SHP77 treated with DMSO at 0.1 percent for 48 hours (cell line): ENCODE measurements around the gene KRABD2.
"Not testable (repeated sequence)": the region's sequence is repeated elsewhere in the genome, so short reads cannot be mapped to it uniquely, and the experiment has no call there.

ENCODE experiments used
- DNase-seq: peaks from one replicate; lab custom pipeline; 2025; lab: John Stamatoyannopoulos, UW

The KRABD2 gene

GRCh38 chr17:8392674-8393469, 16.4 kb upstream of the KRABD2 start:
- no peak for DNase-seq

DNA sequence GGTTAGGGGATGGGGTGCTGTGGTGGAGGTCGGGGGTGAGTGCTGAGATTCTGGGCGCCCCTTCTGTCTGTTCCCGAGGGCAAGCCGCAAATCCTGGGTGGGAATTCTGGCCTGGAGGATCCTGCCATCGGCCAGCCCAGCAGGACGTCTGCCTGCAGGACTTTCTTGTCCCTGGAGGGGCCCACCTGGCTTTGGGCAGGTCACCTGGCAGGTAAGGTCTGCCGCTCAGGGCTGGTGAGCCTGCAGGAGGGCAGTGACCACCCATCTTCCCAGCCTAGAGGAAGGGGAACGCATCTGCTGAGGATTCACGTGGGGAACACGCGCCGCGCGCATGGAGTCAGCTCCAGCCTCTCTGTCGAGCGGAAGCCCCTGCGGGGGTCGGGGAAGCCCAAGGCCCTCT, 15.8 kb upstream of the KRABD2 start:
- no peak for DNase-seq

DNA sequence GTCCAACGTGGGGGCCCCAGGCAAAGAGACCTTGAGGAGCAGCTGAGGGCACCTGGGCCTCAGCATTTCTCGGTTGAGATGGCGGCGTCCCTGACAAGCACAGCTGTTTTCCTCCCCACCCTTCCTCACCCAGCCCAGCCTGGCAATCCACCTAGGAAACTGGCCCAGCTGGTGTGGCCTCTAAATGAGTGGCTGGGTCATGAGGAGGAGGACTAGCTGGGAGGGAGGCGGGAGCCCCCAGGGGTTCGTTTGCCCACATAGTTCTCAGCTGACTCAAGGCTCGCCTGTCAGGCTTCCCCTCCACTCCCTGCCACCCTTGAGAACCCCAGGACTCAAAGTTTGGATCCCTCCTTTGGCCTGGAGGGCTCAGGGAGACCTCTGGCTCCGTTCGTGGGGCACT, 15.2 kb upstream of the KRABD2 start:
- no peak for DNase-seq

DNA sequence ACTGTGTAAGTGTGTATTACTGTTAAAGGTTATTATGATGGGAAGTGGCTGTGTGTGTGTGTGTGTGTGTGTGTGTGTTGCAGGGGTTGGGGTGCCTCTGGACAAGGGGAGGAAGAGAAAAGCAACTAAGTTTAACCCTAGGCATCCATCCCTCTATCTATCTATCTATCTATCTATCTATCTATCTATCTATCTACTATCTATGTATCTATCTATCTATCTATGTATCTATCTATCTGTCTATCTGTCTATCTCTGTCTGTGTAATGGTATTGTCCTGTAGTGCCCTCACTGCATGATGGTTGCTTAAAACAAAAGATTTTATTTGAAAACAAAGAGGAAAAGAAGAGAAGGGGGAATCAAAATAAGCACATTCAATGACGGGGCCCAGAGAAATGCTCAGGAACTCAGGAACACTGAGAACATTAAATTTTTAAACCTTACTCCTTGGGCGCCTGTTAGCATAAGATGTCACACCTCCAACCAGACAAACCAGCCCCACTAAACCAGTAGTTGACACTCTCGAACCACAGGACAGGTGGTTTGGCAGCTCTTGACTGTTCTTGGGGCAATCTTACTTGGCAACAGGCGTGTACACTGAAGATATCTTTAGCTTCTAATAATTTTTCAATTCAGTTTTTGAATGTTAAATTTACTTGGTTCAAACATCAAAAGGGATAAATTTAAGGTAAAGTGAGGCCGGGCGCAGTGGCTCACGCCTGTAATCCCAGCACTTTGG, 11.6 kb upstream of the KRABD2 start:
- no peak for DNase-seq

DNA sequence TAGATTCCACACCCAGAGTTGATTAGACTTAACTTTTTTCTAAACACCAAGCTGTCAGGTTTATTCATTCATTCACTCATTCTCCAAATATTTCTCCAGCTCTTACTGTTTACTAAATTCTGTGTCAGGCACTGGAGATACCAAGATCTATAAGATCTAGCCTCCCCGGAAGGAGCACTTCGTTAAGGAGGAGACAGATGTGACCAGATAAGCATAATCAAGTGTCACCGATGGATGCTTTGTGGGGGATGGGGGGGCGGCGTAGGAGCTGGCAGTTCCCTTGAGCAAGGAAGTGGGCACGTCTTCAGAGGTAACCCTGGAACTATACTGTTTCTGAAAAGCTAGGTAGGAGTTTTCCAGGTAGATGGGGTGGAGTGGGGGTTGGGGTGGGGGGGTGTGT, 10.3 kb upstream of the KRABD2 start:
- DNase-seq: no peak

DNA sequence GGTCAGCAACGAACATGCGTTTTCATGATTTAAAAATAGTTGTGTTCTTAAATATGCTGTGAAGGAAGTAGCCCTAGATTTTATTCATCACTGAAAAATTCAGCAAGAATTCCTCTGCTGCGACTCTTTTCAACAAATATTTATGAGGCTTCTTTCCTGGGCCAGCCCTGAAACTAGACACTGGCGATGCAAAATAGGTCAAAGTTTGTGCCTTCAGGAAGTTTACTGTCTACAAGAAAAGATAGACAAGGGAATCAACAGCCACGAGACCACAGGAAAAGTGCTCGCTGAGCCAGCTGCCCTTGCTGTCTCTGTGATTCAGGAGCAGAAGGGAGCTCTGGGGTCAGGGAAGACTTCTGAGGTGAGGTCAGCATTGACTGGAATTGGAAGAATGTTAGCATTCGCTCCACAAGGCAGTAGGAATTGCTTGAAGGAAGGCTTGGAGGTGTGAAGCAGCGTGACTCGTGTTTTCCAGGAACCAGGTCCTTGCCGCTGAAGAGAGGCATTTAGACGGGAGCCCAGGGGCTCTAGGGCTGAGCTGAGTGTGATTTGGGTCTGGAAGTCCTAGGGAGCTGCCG, 8.4 kb upstream of the KRABD2 start:
- no peak for DNase-seq

GRCh38 chr17:8383143-8383822, 6.8 kb upstream of the KRABD2 start, which contains the start of gene RPL26:
RPL26 (minus strand) TSS chr17:8383193; CDS start chr17:8382310, 883 bp downstream.
- peak; percentile 99 for DNase-seq

- DNase-seq: no peak
Observed at GRCh38 chr17:8382880-8383142, 6.3 kb upstream of the KRABD2 start.

- DNase-seq: no peak
Observed at GRCh38 chr17:8382052-8382879, 5.8 kb upstream of the KRABD2 start.

- no peak for DNase-seq
Observed at GRCh38 chr17:8380049-8380448, 3.5 kb upstream of the KRABD2 start.

GRCh38 chr17:8378117-8378516, 1.6 kb upstream of the KRABD2 start:
- not testable (repeated sequence) for DNase-seq

DNA sequence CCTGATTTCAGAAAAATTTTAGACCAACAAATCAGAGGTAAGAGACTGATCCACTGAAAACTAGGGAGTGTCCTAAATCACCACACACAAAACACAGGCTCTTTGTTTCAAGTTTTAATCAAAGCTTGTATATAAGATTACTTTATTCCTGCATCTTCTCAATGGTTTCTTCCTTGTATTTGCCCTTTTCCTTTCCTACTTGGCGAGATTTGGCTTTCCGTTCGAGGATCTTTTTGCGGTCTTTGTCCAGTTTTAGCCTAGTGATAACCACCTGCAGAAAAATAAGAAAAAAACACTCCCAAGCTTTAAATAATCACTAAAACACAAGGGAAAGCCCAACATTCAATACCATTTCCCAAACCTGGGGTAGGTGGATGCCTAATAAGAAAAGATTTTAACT, 918 bp upstream of the KRABD2 start:
- no peak for DNase-seq

GRCh38 chr17:8375738-8376259, 705 bp downstream of the KRABD2 start:
- peak; percentile 58 for DNase-seq

- DNase-seq: not testable (repeated sequence)
Observed at GRCh38 chr17:8373856-8374255, 2.6 kb downstream of the KRABD2 start.

GRCh38 chr17:8372422-8372821, 4.1 kb downstream of the KRABD2 start:
- DNase-seq: no peak

DNA sequence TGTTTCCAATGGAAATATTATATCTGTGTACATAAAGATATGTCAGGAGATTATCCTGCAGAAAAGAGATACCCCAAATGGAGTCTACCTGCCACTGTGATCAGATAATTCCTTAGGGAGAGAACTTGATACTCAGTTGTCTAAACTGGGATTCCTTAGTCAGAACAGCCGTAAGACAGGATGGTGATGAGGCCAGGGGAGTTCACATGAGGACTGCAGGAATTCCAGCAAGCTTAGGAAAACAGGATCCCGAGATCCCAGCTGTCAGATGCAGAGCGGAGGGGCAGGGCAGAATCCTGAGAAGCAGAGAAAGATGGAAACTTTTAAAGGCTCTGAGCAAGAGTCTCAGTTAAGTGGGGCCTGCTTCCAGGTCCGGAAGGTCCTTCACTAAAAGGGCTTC, 4.7 kb downstream of the KRABD2 start:
- no peak for DNase-seq

GRCh38 chr17:8369944-8370343, 6.6 kb downstream of the KRABD2 start:
- no peak for DNase-seq

DNA sequence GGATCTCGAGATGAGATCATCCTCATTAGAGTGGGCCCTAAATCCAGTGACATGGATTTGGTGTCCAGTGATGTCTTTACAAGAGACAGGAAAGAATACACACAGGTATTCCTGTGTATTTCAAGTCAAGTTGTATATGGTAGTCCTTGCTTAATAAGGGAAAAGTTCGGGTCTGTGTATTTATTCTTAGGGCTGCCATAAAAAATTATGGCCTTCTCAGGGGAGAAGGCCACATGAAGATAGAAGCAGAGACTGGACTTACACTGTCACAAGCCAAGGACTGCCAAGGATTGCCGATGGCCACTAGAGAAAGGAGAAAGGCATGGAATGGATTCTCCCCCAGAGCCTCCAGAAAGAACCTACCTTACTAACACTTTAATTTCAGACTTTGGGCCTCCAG, 8.3 kb downstream of the KRABD2 start:
- no peak for DNase-seq

- DNase-seq: no peak
Observed at GRCh38 chr17:8366231-8366630, 10.3 kb downstream of the KRABD2 start.

DNA sequence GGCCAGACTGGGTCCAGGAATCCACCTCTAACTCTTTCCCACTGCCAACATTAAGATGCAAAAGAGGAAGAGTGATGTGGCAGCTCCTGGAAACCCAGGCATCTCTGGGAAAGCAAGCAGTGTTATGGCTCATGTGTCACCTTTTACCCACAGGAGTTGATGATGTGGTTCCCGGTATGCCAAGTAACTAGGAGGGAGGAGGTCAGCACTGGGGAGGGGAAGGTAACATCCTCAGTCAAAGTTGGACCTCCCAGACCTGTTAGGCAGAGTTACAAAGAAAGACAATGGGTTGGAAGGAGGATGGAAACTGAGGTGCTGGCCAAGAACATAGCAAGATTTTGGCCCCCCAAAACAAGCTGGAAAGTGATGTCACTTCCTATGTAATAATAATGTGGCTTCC, 11.4 kb downstream of the KRABD2 start:
- no peak for DNase-seq

GRCh38 chr17:8362651-8363332, 13.7 kb downstream of the KRABD2 start:
- no peak for DNase-seq
